Neuronal stem cell (in vitro differentiated cells): Measurements from ENCODE around the gene GUCD1.
"Not testable (repeated sequence)": the region's sequence is repeated elsewhere in the genome, so short reads cannot be mapped to it uniquely, and the experiment has no call there.

Experiments
- DNase-seq: peaks from one replicate; pipeline ENCODE4 v3.0.0-alpha.2; 2013; ENCODE audit warnings: low spot score
- H2AFZ ChIP-seq: one replicate; pipeline ENCODE4 v1.6.1; 2013; ENCODE audit warnings: mild to moderate bottlenecking, low read length, inconsistent platforms
- H2AK5ac ChIP-seq: 2 replicates; pipeline ENCODE4 v1.6.1; 2013; ENCODE audit warnings: low read depth, mild to moderate bottlenecking, inconsistent platforms, low read length, moderate library complexity, mixed read lengths
- H2BK120ac ChIP-seq: 2 replicates; pipeline ENCODE4 v1.6.1; 2013; ENCODE audit warnings: low read depth, mild to moderate bottlenecking, inconsistent platforms, low read length, moderate library complexity, mixed read lengths
- H2BK12ac ChIP-seq: one replicate; pipeline ENCODE4 v1.6.1; 2013; ENCODE audit warnings: low read length, inconsistent platforms
- H2BK15ac ChIP-seq: 2 replicates; pipeline ENCODE4 v1.6.1; 2013; ENCODE audit warnings: mild to moderate bottlenecking, low read length, inconsistent platforms, mixed read lengths
- H2BK5ac ChIP-seq: one replicate; pipeline ENCODE4 v1.6.1; 2013; ENCODE audit warnings: inconsistent platforms, mild to moderate bottlenecking, low read length, moderate library complexity
- H3K14ac ChIP-seq: one replicate; pipeline ENCODE4 v1.6.1; 2013; ENCODE audit warnings: low read length, inconsistent platforms
- H3K18ac ChIP-seq: 2 replicates; pipeline ENCODE4 v1.6.1; 2013; ENCODE audit warnings: low read length, inconsistent platforms
- H3K23ac ChIP-seq: 2 replicates; pipeline ENCODE4 v1.6.1; 2013; ENCODE audit warnings: low read depth, mild to moderate bottlenecking, mixed read lengths, low read length, inconsistent platforms; ENCODE audit not compliant: poor library complexity
- H3K27ac ChIP-seq: replicated peaks from 3 replicates; pipeline ENCODE4 v1.5.1; 2013; ENCODE audit warnings: low read length, inconsistent platforms
- H3K27me3 ChIP-seq, 3 experiments: 2 replicates each; pipeline ENCODE4 v1.6.1; 2013; ENCODE audit warnings: low read length in 3 of 3, mild to moderate bottlenecking in 2 of 3, inconsistent platforms in 1 of 3, low read depth in 1 of 3, mixed read lengths in 1 of 3, moderate library complexity in 1 of 3; ENCODE audit not compliant: control insufficient read depth in 3 of 3, insufficient read depth in 3 of 3
- H3K36me3 ChIP-seq, 2 donors: replicated peaks in 1 of 2; 2 replicates each; pipeline ENCODE4 v1.6.1; 2013; ENCODE audit warnings: low read length in 2 of 2; ENCODE audit not compliant: control insufficient read depth in 2 of 2, insufficient read depth in 2 of 2
- H3K4ac ChIP-seq: 2 replicates; pipeline ENCODE4 v1.6.1; 2013; ENCODE audit warnings: inconsistent platforms, mild to moderate bottlenecking, low read length, moderate library complexity
- H3K4me1 ChIP-seq, 2 donors: 1 replicate in 1 of 2; 2 replicates in 1 of 2; pipeline ENCODE4 v1.6.1; 2013; ENCODE audit warnings: low read length in 2 of 2, low read depth in 1 of 2; ENCODE audit not compliant: control insufficient read depth in 2 of 2, insufficient read depth in 1 of 2
- H3K4me2 ChIP-seq: one replicate; pipeline ENCODE4 v1.6.1; 2013; ENCODE audit warnings: mild to moderate bottlenecking, low read length, inconsistent platforms; ENCODE audit not compliant: insufficient read depth, poor library complexity, severe bottlenecking
- H3K4me3 ChIP-seq, 2 donors: 2 replicates each; pipeline ENCODE4 v1.5.1; 2013; ENCODE audit warnings: low read length in 2 of 2, mild to moderate bottlenecking in 2 of 2, inconsistent platforms in 1 of 2, moderate library complexity in 1 of 2
- H3K79me1 ChIP-seq: one replicate; pipeline ENCODE4 v1.6.1; 2013; ENCODE audit warnings: low read depth, mild to moderate bottlenecking, inconsistent platforms, low read length, moderate library complexity
- H3K9ac ChIP-seq: one replicate; pipeline ENCODE4 v1.6.1; 2013; ENCODE audit warnings: mild to moderate bottlenecking, low read depth, low read length, inconsistent platforms; ENCODE audit not compliant: poor library complexity
- H3K9me3 ChIP-seq, 2 donors: replicated peaks in 1 of 2; 2 replicates each; pipeline versions ENCODE3 to v1.6.1; 2013; ENCODE audit warnings: low read length in 2 of 2, mild to moderate bottlenecking in 2 of 2, inconsistent platforms in 1 of 2, low read depth in 1 of 2, mixed read lengths in 1 of 2, moderate library complexity in 1 of 2; ENCODE audit not compliant: control insufficient read depth in 2 of 2, insufficient read depth in 1 of 2
- H4K8ac ChIP-seq: one replicate; pipeline ENCODE4 v1.6.1; 2013; ENCODE audit warnings: low read depth, mild to moderate bottlenecking, inconsistent platforms, low read length, moderate library complexity
- H4K91ac ChIP-seq: one replicate; pipeline ENCODE4 v1.6.1; 2013; ENCODE audit warnings: low read length, low read depth, mild to moderate bottlenecking, inconsistent platforms; ENCODE audit not compliant: poor library complexity
- WGBS, 2 donors: extraction: QIAGEN DNeasy Blood & Tissue Kit; methylation state at CpG; one replicate each; pipeline ENCODE4 v1.1.7; 2013; ENCODE audit warnings: missing lambda C conversion rate in 2 of 2, mixed read lengths in 1 of 2; ENCODE audit not compliant: insufficient read length in 2 of 2, insufficient replicate concordance in 1 of 2; ENCODE audit errors: extremely low coverage in 2 of 2; 5-methylcytosine and 5-hydroxymethylcytosine counted together

The GUCD1 gene

GRCh38 chr22:24552503-24553286 lies 2.2 kb downstream of the GUCD1 start:
- H3K14ac ChIP-seq = not testable (repeated sequence)

GRCh38 chr22:24550902-24551435 lies 4.0 kb downstream of the GUCD1 start:
- peaks cover 8% of the 10 kb centered on the region in 2 donors for H3K4me1 ChIP-seq
- H2BK15ac ChIP-seq = no peak overlapping the region
- H2AFZ ChIP-seq = no peak overlapping the region
- WGBS, 2 donors = no CpG with 5 or more reads among the region's 6 CpGs
- H3K4ac ChIP-seq = no peak overlapping the region
- peaks cover 36% of the 10 kb centered on the region for H3K79me1 ChIP-seq
- no peaks in the 10 kb centered on the region for H3K27me3 ChIP-seq
- H4K91ac ChIP-seq = no peak overlapping the region
- no peak for DNase-seq
- H2BK5ac ChIP-seq = peak overlapping the region; percentile 61
- H3K27ac ChIP-seq = no peak overlapping the region
- no peak overlapping the region for H3K14ac ChIP-seq
- H3K18ac ChIP-seq = no peak overlapping the region
- no peak overlapping the region for H2BK120ac ChIP-seq
- H4K8ac ChIP-seq = no peak overlapping the region
- H3K9ac ChIP-seq = no peak overlapping the region
- no peak overlapping the region for H3K23ac ChIP-seq
- H3K4me2 ChIP-seq = no peak overlapping the region
- H3K4me3 ChIP-seq = no peak overlapping the region
- peaks cover 0 to 2% of the 10 kb centered on the region in 2 donors for H3K9me3 ChIP-seq
- peaks cover 26 to 57% of the 10 kb centered on the region in 2 donors for H3K36me3 ChIP-seq
- H2BK12ac ChIP-seq = no peak overlapping the region
- no peak overlapping the region for H2AK5ac ChIP-seq

More at GRCh38 chr22:24552503-24553286, 2.2 kb downstream of the GUCD1 start:
- Histone ChIP-seq H3K79me1 (peaks cover 32% of the 10 kb centered on the region), H3K4me3 (peak overlapping the region in 1 of 2 donors; percentile 90), H3K4me1 (peaks cover 11 to 18% of the 10 kb centered on the region in 2 donors), H3K36me3 (peaks cover 15 to 52% of the 10 kb centered on the region in 2 donors)
- not testable (repeated sequence) for H2AFZ ChIP-seq, H2BK120ac ChIP-seq, H4K91ac ChIP-seq, H2BK15ac ChIP-seq, H4K8ac ChIP-seq, H3K9ac ChIP-seq, H3K4me2 ChIP-seq, DNase-seq, H3K9me3 ChIP-seq, H3K4ac ChIP-seq, H2BK5ac ChIP-seq, H3K23ac ChIP-seq, H2AK5ac ChIP-seq, H3K27ac ChIP-seq, H3K27me3 ChIP-seq, H2BK12ac ChIP-seq, H3K18ac ChIP-seq
- WGBS, 2 donors = no CpG with 5 or more reads among the region's 10 CpGs

- Histone ChIP-seq H3K23ac (no peak overlapping the region), H3K4me3 (no peak overlapping the region), H3K18ac (no peak overlapping the region), H2AK5ac (no peak overlapping the region), H3K14ac (no peak overlapping the region), H3K79me1 (peaks cover 36% of the 10 kb centered on the region), H3K4me1 (peaks cover 8% of the 10 kb centered on the region in 2 donors), H2BK5ac (no peak overlapping the region), H3K4me2 (no peak overlapping the region), H3K27me3 (no peaks in the 10 kb centered on the region), H3K27ac (no peak overlapping the region), H3K9me3 (peaks cover 0 to 2% of the 10 kb centered on the region in 2 donors), H4K8ac (peak overlapping the region; percentile 24), H4K91ac (no peak overlapping the region), H3K9ac (no peak overlapping the region), H2BK12ac (no peak overlapping the region), H3K36me3 (peaks cover 27 to 59% of the 10 kb centered on the region in 2 donors), H2BK15ac (no peak overlapping the region), H2BK120ac (no peak overlapping the region), H2AFZ (no peak overlapping the region), H3K4ac (no peak overlapping the region)
- no CpG with 5 or more reads among the region's 8 CpGs for WGBS, 2 donors
- DNase-seq = no peak
Observed at GRCh38 chr22:24550028-24550901, 4.7 kb downstream of the GUCD1 start.
